Activated CD8-positive, alpha-beta memory T cell treated with anti-CD3 and anti-CD28 coated beads, Interleukin-2, amount 50 U/mL, for 1 hour (primary cell): ENCODE measurements around the gene MRPS16.

ENCODE experiments used
- DNase-seq: peaks from one replicate; pipeline ENCODE4 v3.0.0-alpha.2; 2020; ENCODE audit errors: extremely low read depth

The MRPS16 gene

DNA sequence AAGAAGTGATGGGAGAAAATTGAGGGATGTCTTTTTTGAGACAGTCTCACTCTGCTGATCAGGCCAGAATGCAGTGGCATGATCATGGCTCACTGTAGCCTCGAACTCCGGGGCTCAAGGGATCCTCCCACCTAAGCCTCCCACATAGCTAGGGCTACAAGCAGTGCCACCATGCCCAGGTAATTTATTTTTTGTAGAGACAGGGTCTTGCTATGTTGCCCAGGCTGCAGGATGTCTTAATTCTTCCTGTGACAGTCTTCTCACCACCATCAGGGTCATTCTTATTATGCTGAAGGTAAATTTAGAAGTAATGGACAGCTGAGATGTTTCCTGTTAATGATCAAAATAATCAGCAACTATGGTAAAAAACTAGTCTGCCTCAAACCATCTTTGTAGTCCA is 12.5 kb downstream of the MRPS16 start:
- DNase-seq: no peak

GRCh38 chr10:73238990-73239566 is 13.4 kb downstream of the MRPS16 start:
- DNase-seq: no peak

- no peak for DNase-seq
These were observed 17.7 kb downstream of the MRPS16 start for GRCh38 chr10:73234695-73235094.

GRCh38 chr10:73233883-73234282 is 18.6 kb downstream of the MRPS16 start:
- DNase-seq: no peak

GRCh38 chr10:73232887-73233286 is 19.6 kb downstream of the MRPS16 start:
- no peak for DNase-seq

- DNase-seq: no peak
These were observed 22.9 kb downstream of the MRPS16 start for GRCh38 chr10:73229567-73229966.

- DNase-seq: no peak
These were observed 24.2 kb downstream of the MRPS16 start for GRCh38 chr10:73228247-73228646.

DNA sequence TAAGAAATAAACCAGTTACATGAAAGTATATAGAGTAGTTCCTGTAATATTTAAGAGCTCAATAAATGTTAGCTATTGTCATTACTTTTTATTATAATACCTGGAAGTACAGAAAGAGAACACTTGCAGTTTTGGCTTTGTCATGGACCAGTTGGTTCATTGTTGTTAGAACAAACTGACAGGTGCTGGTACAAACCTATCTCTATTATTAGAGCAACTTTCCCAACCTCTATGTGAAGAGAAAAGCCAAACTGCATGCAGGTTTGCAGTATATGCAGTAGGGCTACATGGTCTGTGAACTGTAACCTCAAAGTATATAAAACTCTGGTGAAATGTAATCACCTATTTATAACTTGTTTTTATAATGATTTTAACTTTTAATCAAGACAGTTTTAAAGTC is 25.8 kb downstream of the MRPS16 start:
- no peak for DNase-seq

- DNase-seq: no peak
These were observed 26.9 kb downstream of the MRPS16 start for GRCh38 chr10:73225518-73225917.

DNA sequence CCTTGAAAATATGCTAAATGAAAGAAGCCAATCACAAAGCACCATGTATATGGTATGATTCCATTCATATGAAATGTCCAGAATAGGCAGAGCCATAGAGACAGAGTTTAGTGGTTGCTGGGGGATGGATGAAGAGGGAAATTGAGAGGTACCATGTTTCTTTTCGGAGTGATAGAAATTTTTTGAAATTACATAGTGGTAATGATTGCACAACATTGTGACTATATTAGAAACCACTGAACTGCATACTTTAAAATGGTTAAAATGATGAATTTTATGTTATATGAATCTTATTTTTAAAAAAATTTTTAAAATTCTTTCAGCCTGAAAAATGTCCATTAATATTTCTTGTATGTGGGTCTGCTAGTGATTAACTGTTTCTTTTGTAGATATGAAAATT is 31.5 kb downstream of the MRPS16 start:
- DNase-seq: no peak

GRCh38 chr10:73219384-73219783 is 33.1 kb downstream of the MRPS16 start:
- DNase-seq: no peak

- no peak for DNase-seq
These were observed 33.8 kb downstream of the MRPS16 start for GRCh38 chr10:73218431-73219191.

DNA sequence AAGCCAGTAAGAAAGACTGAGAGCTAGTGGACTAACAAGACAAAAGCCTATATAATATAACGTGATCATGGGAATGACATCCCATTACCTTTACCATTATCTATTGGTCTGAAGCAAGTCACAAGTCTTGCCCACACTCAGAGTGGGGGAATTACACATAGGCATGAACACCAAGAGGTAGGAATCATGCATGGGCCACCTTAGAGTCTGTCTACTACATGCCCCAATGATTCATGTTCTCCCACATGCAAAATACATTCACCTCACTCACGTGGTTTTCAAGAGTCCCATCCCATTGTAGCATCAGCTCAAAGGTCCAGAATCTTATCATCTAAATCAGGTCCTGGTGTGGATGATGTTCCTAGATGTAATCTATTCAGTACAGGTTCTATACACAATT is 34.8 kb downstream of the MRPS16 start:
- no peak for DNase-seq

DNA sequence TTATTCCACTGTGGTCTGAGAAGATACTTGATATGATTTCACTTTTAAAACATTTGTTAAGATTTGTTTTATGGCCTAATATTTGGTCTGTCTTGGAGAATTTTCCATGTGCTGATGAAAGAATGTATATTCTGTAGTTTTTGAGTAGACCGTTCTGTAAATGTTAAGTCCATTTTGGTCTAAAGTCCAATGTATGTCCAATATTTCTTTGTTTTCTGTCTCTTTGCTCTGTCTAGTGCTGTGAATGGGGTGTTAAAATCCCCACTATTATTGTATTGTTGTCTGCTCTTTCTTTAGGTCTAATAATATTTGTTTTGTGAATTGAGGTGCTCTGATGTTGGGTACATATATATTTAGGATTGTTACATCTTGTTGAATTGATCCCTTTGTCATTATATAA is 36.7 kb downstream of the MRPS16 start:
- no peak for DNase-seq

- DNase-seq: no peak
These were observed 41.2 kb downstream of the MRPS16 start for GRCh38 chr10:73211106-73211811.

GRCh38 chr10:73210395-73211105 is 41.9 kb downstream of the MRPS16 start:
- DNase-seq: no peak

DNA sequence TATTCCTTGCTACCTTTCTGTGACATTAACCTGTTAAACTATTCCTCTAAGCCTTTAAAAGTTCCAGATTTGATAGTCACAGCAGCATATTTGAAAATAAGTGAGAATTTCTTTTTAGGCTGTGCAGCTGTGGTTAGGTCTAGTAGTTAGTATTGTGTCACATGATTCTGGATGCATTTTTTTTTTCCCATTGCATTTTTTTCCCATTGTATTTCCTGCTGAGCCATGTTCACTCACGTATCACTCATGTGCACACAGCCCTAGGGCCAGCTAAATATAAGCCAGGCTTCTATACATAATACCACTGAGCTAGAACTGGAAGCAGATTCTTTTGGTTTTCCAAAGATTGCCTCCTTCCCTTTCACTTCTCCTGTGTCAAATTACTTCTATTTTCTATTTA is 42.7 kb downstream of the MRPS16 start:
- DNase-seq: no peak

- DNase-seq: no peak
These were observed 44.6 kb downstream of the MRPS16 start for GRCh38 chr10:73207883-73208282.

DNA sequence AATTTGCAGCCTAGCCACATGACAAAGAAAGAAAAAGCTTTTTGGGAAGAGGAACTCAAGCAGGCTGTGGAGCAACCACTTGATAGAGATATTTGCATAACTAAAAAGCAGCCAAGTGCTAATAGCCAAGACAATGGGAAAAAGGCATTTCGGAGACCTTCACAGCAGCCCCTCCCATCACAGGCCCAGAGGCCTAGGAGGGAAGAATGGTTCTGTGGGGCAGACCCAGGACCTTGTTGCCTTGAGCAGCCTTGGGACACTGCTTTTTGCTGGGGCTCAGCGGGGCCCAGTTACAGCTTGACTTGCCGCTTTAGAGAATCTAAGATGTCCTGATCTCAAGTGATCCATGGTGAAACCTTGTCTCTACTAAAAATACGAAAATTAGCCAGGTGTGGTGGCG is 46.1 kb downstream of the MRPS16 start:
- DNase-seq: no peak

DNA sequence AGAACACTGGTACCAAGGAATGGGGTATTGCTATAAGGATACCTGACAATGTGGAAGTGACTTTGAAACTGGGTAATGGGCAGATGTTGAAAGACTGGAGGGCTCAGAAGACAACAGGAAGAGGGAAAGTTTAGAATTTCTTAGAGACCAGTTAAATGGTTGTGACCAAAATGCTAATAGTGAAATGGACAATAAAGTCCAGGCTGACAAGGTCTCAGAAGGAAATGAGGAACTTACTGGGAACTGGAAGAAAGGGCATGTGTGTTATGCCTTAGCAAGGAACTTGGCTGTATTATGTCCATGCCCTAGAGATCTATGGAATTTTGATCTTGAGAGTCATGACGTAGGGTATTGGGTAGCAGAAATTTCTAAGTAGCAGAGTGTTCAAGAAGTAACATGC is 46.6 kb downstream of the MRPS16 start:
- DNase-seq: no peak

- DNase-seq: no peak
These were observed 47.4 kb downstream of the MRPS16 start for GRCh38 chr10:73205081-73205480.
